Measurements from ENCODE around the gene SPTA1.
"Not testable (repeated sequence)": the region's sequence is repeated elsewhere in the genome, so short reads cannot be mapped to it uniquely, and the experiment has no call there.

Gene SPTA1

GRCh38 chr1:158686111-158687009, at the start of gene SPTA1:
Gene SPTA1, minus strand, starts transcription at chr1:158686715. Its CDS starts 198 bp downstream, at chr1:158686517.
- DNase-seq (ENCODE audit: low spot score) = no peak

GRCh38 chr1:158735848-158736247, 49.3 kb upstream of the SPTA1 start:
- DNase-seq (ENCODE audit: low spot score) = no peak

- no peak for DNase-seq (ENCODE audit: low spot score)
These were observed 46.0 kb upstream of the SPTA1 start for GRCh38 chr1:158732524-158732923.

- no peak for DNase-seq (ENCODE audit: low spot score)
These were observed 45.2 kb upstream of the SPTA1 start for GRCh38 chr1:158731707-158732106.

GRCh38 chr1:158730453-158730852, 43.9 kb upstream of the SPTA1 start:
- DNase-seq (ENCODE audit: low spot score) = no peak

- DNase-seq (ENCODE audit: low spot score) = no peak
These were observed 42.2 kb upstream of the SPTA1 start for GRCh38 chr1:158728510-158729225.

- DNase-seq (ENCODE audit: low spot score) = no peak
These were observed 37.9 kb upstream of the SPTA1 start for GRCh38 chr1:158724442-158724841.

- DNase-seq (ENCODE audit: low spot score) = no peak
These were observed 34.1 kb upstream of the SPTA1 start, which contains the start of gene OR6K3 for GRCh38 chr1:158720620-158721019. Gene OR6K3, minus strand, starts transcription at chr1:158720720. Its CDS starts 2,605 bp downstream, at chr1:158718115.

- no peak for DNase-seq (ENCODE audit: low spot score)
These were observed 33.1 kb upstream of the SPTA1 start for GRCh38 chr1:158719664-158720063.

- no peak for DNase-seq (ENCODE audit: low spot score)
These were observed 30.8 kb upstream of the SPTA1 start for GRCh38 chr1:158717344-158717743.

- peak; percentile 42 for DNase-seq (ENCODE audit: low spot score)
These were observed 29.8 kb upstream of the SPTA1 start for GRCh38 chr1:158716335-158716734.

GRCh38 chr1:158714754-158715153, 28.2 kb upstream of the SPTA1 start:
- no peak for DNase-seq (ENCODE audit: low spot score)

GRCh38 chr1:158711098-158711497, 24.6 kb upstream of the SPTA1 start:
- DNase-seq (ENCODE audit: low spot score) = no peak

- DNase-seq (ENCODE audit: low spot score) = no peak
These were observed 19.6 kb upstream of the SPTA1 start for GRCh38 chr1:158706096-158706495.

GRCh38 chr1:158700552-158700951, 14.0 kb upstream of the SPTA1 start, which contains the start of gene OR6K2:
Gene OR6K2, minus strand, starts transcription at chr1:158700652. Its CDS starts 0 bp downstream, at chr1:158700652.
- no peak for DNase-seq (ENCODE audit: low spot score)

- DNase-seq (ENCODE audit: low spot score) = no peak
These were observed 8.1 kb upstream of the SPTA1 start for GRCh38 chr1:158694596-158694995.

GRCh38 chr1:158692356-158692755, 5.8 kb upstream of the SPTA1 start:
- no peak for DNase-seq (ENCODE audit: low spot score)

- no peak for DNase-seq (ENCODE audit: low spot score)
These were observed 5.4 kb upstream of the SPTA1 start for GRCh38 chr1:158691907-158692306.

GRCh38 chr1:158691149-158691548, 4.6 kb upstream of the SPTA1 start:
- DNase-seq (ENCODE audit: low spot score) = not testable (repeated sequence)

- DNase-seq (ENCODE audit: low spot score) = no peak
These were observed 3.4 kb upstream of the SPTA1 start for GRCh38 chr1:158689875-158690274.

- DNase-seq (ENCODE audit: low spot score) = no peak
These were observed 2.6 kb upstream of the SPTA1 start for GRCh38 chr1:158689110-158689509.

GRCh38 chr1:158688343-158688742, 1.8 kb upstream of the SPTA1 start:
- DNase-seq (ENCODE audit: low spot score) = not testable (repeated sequence)

GRCh38 chr1:158687037-158687436, 522 bp upstream of the SPTA1 start:
- DNase-seq (ENCODE audit: low spot score) = no peak

Data from COLO829 (cell line).